ENCODE results near the gene HSDL2.
"Not testable (repeated sequence)": the region's sequence is repeated elsewhere in the genome, so short reads cannot be mapped to it uniquely, and the experiment has no call there.

HSDL2 gene

DNA sequence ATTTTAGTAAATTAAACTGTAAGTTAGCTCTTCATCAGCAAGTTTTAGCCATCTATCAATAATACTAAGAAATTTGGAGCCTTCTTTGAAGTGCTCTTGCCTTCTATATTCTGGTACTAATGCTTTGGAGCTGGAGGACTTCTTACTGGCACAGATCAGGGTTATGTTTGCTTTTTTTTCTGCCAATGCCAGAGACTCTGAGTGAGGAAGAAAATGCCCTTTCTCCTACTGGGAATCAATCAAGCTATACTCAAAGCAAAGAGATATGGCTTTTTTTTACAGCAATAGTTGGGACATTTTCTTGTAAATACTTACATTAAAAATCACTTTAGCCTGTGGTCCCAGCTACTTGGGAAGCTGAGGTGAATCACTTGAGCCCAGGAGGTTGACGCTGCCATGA is 4.3 kb downstream of the HSDL2 start:
- no peaks in the 10 kb centered on the region for H3K9me3 ChIP-seq (ENCODE audit: severe bottlenecking)
- no peak overlapping the region for H3K4me3 ChIP-seq (ENCODE audit: severe bottlenecking)
- H3K27ac ChIP-seq (ENCODE audit: poor library complexity, severe bottlenecking), result no peak overlapping the region
- H3K36me3 ChIP-seq (ENCODE audit: low read depth), result peaks cover 9% of the 10 kb centered on the region; the same call in 1 of the 2 replicates
- TF ChIP-seq, protein P1, sequence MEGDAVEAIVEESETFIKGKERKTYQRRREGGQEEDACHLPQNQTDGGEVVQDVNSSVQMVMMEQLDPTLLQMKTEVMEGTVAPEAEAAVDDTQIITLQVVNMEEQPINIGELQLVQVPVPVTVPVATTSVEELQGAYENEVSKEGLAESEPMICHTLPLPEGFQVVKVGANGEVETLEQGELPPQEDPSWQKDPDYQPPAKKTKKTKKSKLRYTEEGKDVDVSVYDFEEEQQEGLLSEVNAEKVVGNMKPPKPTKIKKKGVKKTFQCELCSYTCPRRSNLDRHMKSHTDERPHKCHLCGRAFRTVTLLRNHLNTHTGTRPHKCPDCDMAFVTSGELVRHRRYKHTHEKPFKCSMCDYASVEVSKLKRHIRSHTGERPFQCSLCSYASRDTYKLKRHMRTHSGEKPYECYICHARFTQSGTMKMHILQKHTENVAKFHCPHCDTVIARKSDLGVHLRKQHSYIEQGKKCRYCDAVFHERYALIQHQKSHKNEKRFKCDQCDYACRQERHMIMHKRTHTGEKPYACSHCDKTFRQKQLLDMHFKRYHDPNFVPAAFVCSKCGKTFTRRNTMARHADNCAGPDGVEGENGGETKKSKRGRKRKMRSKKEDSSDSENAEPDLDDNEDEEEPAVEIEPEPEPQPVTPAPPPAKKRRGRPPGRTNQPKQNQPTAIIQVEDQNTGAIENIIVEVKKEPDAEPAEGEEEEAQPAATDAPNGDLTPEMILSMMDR (IDR thresholded peaks at IDR 0.05; ENCODE audit: poor library complexity, severe bottlenecking), result no peak
- H3K27me3 ChIP-seq (ENCODE audit: insufficient read depth, poor library complexity, severe bottlenecking), result no peaks in the 10 kb centered on the region
- ATAC-seq (ENCODE audit: low read depth), result no peak
- H3K4me1 ChIP-seq (ENCODE audit: insufficient read depth, poor library complexity, severe bottlenecking), result no peaks in the 10 kb centered on the region
- DNase-seq (ENCODE audit: low spot score), result no peak

DNA sequence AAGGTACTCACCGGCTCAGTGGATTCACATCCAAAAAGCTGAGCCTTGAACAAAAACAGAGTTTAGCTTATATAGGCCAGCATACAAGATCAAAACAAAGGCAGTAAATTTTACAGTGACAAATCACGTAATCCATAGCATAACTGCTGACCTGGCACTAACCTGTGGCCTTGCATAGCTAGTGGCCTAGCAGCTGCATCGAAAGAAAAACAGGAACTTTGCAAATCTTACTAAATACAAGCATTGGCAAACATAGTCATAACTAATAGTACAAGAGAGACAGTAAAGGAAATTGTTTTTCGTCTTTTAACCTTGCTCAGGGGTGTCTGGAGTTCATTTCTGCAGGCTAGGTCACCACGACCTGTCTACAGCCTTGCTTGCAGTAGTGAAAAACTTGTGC is 4.8 kb downstream of the HSDL2 start:
- ATAC-seq (ENCODE audit: low read depth) (no peak), DNase-seq (ENCODE audit: low spot score) (no peak)
- H3K27me3 ChIP-seq (ENCODE audit: insufficient read depth, poor library complexity, severe bottlenecking), result no peaks in the 10 kb centered on the region
- no peak overlapping the region for H3K27ac ChIP-seq (ENCODE audit: poor library complexity, severe bottlenecking)
- H3K4me1 ChIP-seq (ENCODE audit: insufficient read depth, poor library complexity, severe bottlenecking), result no peaks in the 10 kb centered on the region
- TF ChIP-seq, protein P1 (IDR thresholded peaks at IDR 0.05; ENCODE audit: poor library complexity, severe bottlenecking), result no peak
- H3K4me3 ChIP-seq (ENCODE audit: severe bottlenecking), result no peak overlapping the region
- H3K36me3 ChIP-seq (ENCODE audit: low read depth), result peaks cover 9% of the 10 kb centered on the region; the same call in 1 of the 2 replicates
- H3K9me3 ChIP-seq (ENCODE audit: severe bottlenecking), result no peaks in the 10 kb centered on the region

DNA sequence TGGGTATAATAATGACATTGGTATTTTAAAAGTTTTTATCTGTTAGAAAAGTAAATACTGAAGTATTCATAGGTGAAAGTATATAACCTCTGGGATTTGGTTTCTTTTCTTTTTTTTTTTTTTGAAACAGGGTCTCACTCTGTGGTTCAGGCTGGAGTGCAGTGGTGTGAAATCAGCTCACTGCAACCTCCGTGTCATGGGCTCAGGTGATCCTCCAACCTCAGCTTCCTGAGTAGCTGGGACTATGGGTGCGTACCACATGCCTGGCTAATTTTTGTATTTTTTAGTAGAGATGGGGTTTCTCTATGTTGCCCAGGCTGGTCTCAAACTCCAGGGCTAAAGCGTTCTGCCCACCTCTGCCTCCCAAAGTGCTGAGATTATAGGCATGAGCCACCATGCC is 7.2 kb downstream of the HSDL2 start:
- no peaks in the 10 kb centered on the region for H3K9me3 ChIP-seq (ENCODE audit: severe bottlenecking)
- H3K4me1 ChIP-seq (ENCODE audit: insufficient read depth, poor library complexity, severe bottlenecking), result no peaks in the 10 kb centered on the region
- no peaks in the 10 kb centered on the region for H3K27me3 ChIP-seq (ENCODE audit: insufficient read depth, poor library complexity, severe bottlenecking)
- ATAC-seq (ENCODE audit: low read depth) (no peak), DNase-seq (ENCODE audit: low spot score) (no peak)
- TF ChIP-seq, protein P1 (IDR thresholded peaks at IDR 0.05; ENCODE audit: poor library complexity, severe bottlenecking), result no peak
- peaks cover 9% of the 10 kb centered on the region; the same call in 1 of the 2 replicates for H3K36me3 ChIP-seq (ENCODE audit: low read depth)
- H3K27ac ChIP-seq (ENCODE audit: poor library complexity, severe bottlenecking), result no peak overlapping the region
- H3K4me3 ChIP-seq (ENCODE audit: severe bottlenecking), result no peak overlapping the region

DNA sequence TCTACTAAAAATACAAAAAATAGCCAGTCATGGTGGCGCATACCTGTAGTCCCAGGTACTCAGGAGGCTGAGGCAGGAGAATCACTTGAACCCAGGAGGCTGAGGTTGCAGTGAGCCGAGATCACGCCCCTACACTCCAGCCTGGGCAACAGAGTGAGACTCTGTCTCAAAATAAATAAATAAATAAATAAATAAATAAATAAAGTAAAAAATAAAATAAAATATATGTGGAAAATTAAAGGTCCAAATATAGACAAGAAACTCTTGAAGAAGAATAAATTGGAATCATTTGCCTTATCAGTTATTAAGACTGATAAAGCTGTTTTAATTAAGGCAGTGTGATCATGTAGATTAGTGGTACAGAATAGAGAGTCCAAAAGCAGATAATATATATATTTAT is 10.0 kb downstream of the HSDL2 start:
- not testable (repeated sequence) for H3K4me1 ChIP-seq (ENCODE audit: insufficient read depth, poor library complexity, severe bottlenecking); ATAC-seq (ENCODE audit: low read depth); H3K36me3 ChIP-seq (ENCODE audit: low read depth); H3K27ac ChIP-seq (ENCODE audit: poor library complexity, severe bottlenecking); H3K27me3 ChIP-seq (ENCODE audit: insufficient read depth, poor library complexity, severe bottlenecking); H3K4me3 ChIP-seq (ENCODE audit: severe bottlenecking); H3K9me3 ChIP-seq (ENCODE audit: severe bottlenecking); DNase-seq (ENCODE audit: low spot score)

DNA sequence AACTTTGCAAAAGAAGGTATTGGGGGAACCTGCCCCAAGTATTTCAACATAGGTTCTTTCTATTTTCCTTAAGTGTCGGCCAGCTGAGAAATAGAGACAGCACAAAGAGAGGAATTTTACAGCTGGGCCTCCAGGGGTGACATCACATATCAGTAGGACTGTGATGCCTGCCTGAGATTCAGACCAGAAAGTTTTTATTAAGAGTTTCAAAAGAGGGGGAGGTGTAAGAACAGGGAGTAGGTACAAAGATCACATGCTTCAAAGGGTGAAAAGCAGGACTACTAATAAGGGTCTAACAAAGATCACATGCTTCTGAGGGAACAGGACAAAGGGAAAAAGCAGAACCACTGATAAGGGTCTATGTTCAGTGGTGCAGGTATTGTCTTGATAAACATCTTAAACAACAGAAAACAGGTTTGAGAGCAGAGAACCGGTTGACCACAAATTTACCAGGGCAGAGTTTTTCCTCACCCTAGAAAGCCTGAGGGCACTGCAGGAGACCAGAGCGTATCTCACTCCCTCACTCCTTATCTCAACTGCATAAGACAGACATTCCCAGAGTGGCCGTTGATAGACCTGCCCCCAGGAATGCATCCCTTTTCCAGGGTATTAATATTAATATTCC is 12.1 kb downstream of the HSDL2 start:
- ATAC-seq (ENCODE audit: low read depth); H3K4me3 ChIP-seq (ENCODE audit: severe bottlenecking); H3K27me3 ChIP-seq (ENCODE audit: insufficient read depth, poor library complexity, severe bottlenecking); H3K4me1 ChIP-seq (ENCODE audit: insufficient read depth, poor library complexity, severe bottlenecking); H3K27ac ChIP-seq (ENCODE audit: poor library complexity, severe bottlenecking); H3K36me3 ChIP-seq (ENCODE audit: low read depth); H3K9me3 ChIP-seq (ENCODE audit: severe bottlenecking); DNase-seq (ENCODE audit: low spot score): not testable (repeated sequence)

DNA sequence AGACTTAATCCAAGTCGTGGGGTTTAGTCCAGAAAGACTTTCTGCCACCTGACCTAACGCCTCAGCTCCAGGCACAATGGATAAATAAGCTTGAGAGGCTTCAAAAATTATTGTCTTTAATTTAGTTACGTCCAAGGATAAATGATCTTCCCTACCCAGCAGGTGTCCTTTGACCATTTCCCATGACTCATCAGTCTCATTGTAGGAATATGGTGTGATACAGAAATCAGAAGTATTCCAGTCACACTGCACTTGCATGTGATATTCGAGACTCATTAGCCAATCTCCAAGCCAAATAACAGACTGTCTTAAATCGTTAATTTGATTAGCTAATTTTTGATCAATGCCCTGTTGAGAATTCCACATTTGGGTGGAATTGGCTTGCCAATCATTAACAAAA is 13.2 kb downstream of the HSDL2 start:
- not testable (repeated sequence) for H3K4me1 ChIP-seq (ENCODE audit: insufficient read depth, poor library complexity, severe bottlenecking); H3K9me3 ChIP-seq (ENCODE audit: severe bottlenecking); ATAC-seq (ENCODE audit: low read depth); H3K27me3 ChIP-seq (ENCODE audit: insufficient read depth, poor library complexity, severe bottlenecking); H3K4me3 ChIP-seq (ENCODE audit: severe bottlenecking); DNase-seq (ENCODE audit: low spot score); H3K27ac ChIP-seq (ENCODE audit: poor library complexity, severe bottlenecking); H3K36me3 ChIP-seq (ENCODE audit: low read depth)

Data from RWPE2 (cell line).